ENCODE measurements around the gene SHBG. TPM values are rescaled to one million over a fixed set of nuclear protein-coding genes. Genes with fewer than 3 reads are reported as not detected.

SHBG gene
- total and polyA plus RNA-seq, 10 of the 15 experiments (the other 5 are each of a cell fraction or from before 2014, with no cell fraction given) = not detected

DNA sequence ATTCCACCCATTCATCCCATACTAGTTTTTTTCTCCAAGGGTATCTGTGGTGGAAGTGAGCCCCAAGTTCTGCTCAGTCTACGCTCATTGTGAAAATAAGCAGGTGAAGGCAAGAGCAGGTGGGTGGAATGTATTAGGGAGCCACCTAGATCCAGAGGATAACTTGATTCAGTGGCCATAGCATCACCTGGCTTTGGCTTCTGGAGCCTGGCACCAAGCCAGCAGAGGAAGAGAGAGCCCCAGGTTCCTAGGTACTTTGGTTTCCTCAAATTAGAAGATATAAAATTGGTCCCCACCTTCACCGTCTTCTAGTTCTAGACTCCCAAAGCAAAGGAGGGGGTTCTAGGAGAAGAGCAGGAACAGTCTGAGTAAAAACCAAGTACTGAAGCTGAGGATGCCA is 19.3 kb upstream of the SHBG start:
- H3K9ac ChIP-seq (ENCODE audit: control insufficient read depth, insufficient read depth, low read length) = no peak overlapping the region
- intact Hi-C loops (cut with micrococcal nuclease; ENCODE audit: unreplicated experiment) (loop anchor here (5.0 kb wide), 1 partner anchor 77 kb away; the partner anchor contains the start of genes TP53 and WRAP53), in situ Hi-C loops (cut with MboI) (no loop called here)
- H3K79me2 ChIP-seq (ENCODE audit: control insufficient read depth, insufficient read depth, low read length) = peaks cover 31% of the 10 kb centered on the region
- TSS peak; percentile 6 for BruUV-seq (replicated peaks)
- CTCF ChIA-PET = interaction anchor here (1.0 to 3.6 kb wide), 4 partner anchors 22 to 77 kb away, joined by 3 to 18 read pairs (median 4); partner anchors contain the start of genes MPDU1, TP53 and WRAP53
- RAD21 ChIA-PET (ENCODE audit: unreplicated experiment) = no interaction called here
- H4K20me1 ChIP-seq (ENCODE audit: control insufficient read depth, insufficient read depth) = no peaks in the 10 kb centered on the region; the same call in 1 of the 2 replicates
- no peak for TF ChIP-seq MEF2B (IDR thresholded peaks at IDR 0.05; ENCODE audit: partially characterized antibody, poor library complexity, severe bottlenecking)
- TF ChIP-seq CBX3 (IDR thresholded peaks at IDR 0.05; ENCODE audit: borderline replicate concordance, low read depth) = no peak
- TF ChIP-seq SUPT20H (IDR thresholded peaks at IDR 0.05; ENCODE audit: borderline replicate concordance, control insufficient read depth, low read depth, low read length) = no peak
- TF ChIP-seq DPF2 (IDR thresholded peaks at IDR 0.05) = no peak
- no peak for TF ChIP-seq IRF4 (IDR thresholded peaks at IDR 0.05; ENCODE audit: low read depth, low read length)
- TF ChIP-seq FOXM1 (IDR thresholded peaks at IDR 0.05; ENCODE audit: low read depth, low read length) = no peak
- TF ChIP-seq SP1 (IDR thresholded peaks at IDR 0.05; ENCODE audit: low read depth, low read length) = no peak
- no peak for TF ChIP-seq CREB1 (IDR thresholded peaks at IDR 0.05; ENCODE audit: low read depth)
- H3K9me3 ChIP-seq (replicated peaks; ENCODE audit: control insufficient read depth, insufficient read depth, low read length) = no peaks in the 10 kb centered on the region
- H3K4me3 ChIP-seq = no peak overlapping the region
- peaks cover 4% of the 10 kb centered on the region; the same call in 1 of the 2 replicates for H3K4me1 ChIP-seq (ENCODE audit: control insufficient read depth, insufficient read depth, low read length)
- 93% methylated on average over 2 of the region's 2 CpGs for WGBS (ENCODE audit: insufficient coverage, insufficient replicate concordance, low lambda C conversion rate, missing lambda C conversion rate)
- DNase-seq (ENCODE audit: low read depth, low spot score) = no peak
- no peak overlapping the region for H2AFZ ChIP-seq (ENCODE audit: control insufficient read depth, low read depth, low read length)
- SMC1A ChIA-PET (ENCODE audit: uncharacterized antibody, unreplicated experiment) = interaction anchor here (1.2 to 2.9 kb wide), 4 partner anchors 17 to 37 kb away, joined by 3 to 12 read pairs (median 3); partner anchors contain the start of genes MPDU1 and SAT2
- POLR2A ChIA-PET = interaction anchor here (0.6 to 2.6 kb wide), 3 partner anchors 17 to 553 kb away, joined by 5 to 8 read pairs (median 7); partner anchors contain the start of gene SAT2
- no peak for FAIRE-seq
- H3K4me2 ChIP-seq (ENCODE audit: control insufficient read depth, insufficient read depth) = no peak overlapping the region
- peaks cover 0 to 7% of the 10 kb centered on the region in 2 experiments; a peak in 1 of 4 replicates for H3K36me3 ChIP-seq (ENCODE audit: control insufficient read depth in 2 of 2, insufficient read depth in 2 of 2, low read length in 1 of 2)
- no peak overlapping the region for H3K27ac ChIP-seq (ENCODE audit: control insufficient read depth, insufficient read depth)
- ATAC-seq = no peak
- H3K27me3 ChIP-seq (replicated peaks in 1 of 2; ENCODE audit: control insufficient read depth in 2 of 2, insufficient read depth in 2 of 2, low read length in 1 of 2) = no peaks in the 10 kb centered on the region
